MM.1S (cell line): ENCODE results near the gene RFFL.

Experiments
- CTCF ChIP-seq: fragments of 300-600 bp; sonication (generic); IDR thresholded peaks from 2 replicates; pipeline ENCODE4 v1.5.1; 2016; ENCODE audit warnings: antibody characterized with exemption, low read length, mixed read lengths
- EZH2 ChIP-seq: fragments of 300-600 bp; sonication (generic); optimal IDR thresholded peaks from 2 replicates; pipeline ENCODE3; 2017; ENCODE audit warnings: low read depth, mild to moderate bottlenecking, antibody characterized with exemption, low read length, mixed read lengths

- TF ChIP-seq CTCF (no peak; the same call in 1 of the 2 replicates), EZH2 (no peak)
Measured at GRCh38 chr17:35089586-35090296, 26.2 kb upstream of the RFFL start.
